Erythroblast (primary cell): ENCODE measurements around the gene PADI3.

Experiments
- GATA1 ChIP-seq: IDR thresholded peaks from 2 replicates; pipeline ENCODE4 v1.6.1; 2011; ENCODE audit warnings: low read depth, mild to moderate bottlenecking, control low read depth, low read length, moderate library complexity
- POLR2A ChIP-seq: IDR thresholded peaks from 2 replicates; pipeline ENCODE4 v1.6.1; 2011; ENCODE audit warnings: mild to moderate bottlenecking, low read length

GRCh38 chr1:17278996-17279830 lies 30.3 kb downstream of the PADI3 start:
- TF ChIP-seq POLR2A (no peak), GATA1 (no peak)
